Tibial artery (tissue), 4 donors: ENCODE data around the gene PHKA2.

Experiments
- DNase-seq, 2 donors: peaks; one replicate each; pipeline ENCODE4 v3.0.0-alpha.2; 2019
- H3K27ac ChIP-seq, 2 donors: fragments of 200-600 bp; sonication (generic) in 1 of 2; 1 replicate in 1 of 2; 2 replicates in 1 of 2; pipeline ENCODE4 v1.5.1; 2018 to 2019; ENCODE audit warnings: mild to moderate bottlenecking in 1 of 2
- H3K27me3 ChIP-seq, 2 donors: fragments of 200-600 bp; sonication (generic) in 1 of 2; one replicate each; pipeline versions ENCODE4 v1.5.1 to v1.6.0; 2016 to 2019
- H3K36me3 ChIP-seq, 3 donors: fragments of 200-600 bp; sonication (generic) in 2 of 3; one replicate each; pipeline ENCODE4 v1.5.1; 2016 to 2019; ENCODE audit warnings: mild to moderate bottlenecking in 2 of 3
- H3K4me1 ChIP-seq, 4 donors: fragments of 200-600 bp; sonication (generic) in 2 of 4; 1 replicate in 3 of 4; 2 replicates in 1 of 4; pipeline ENCODE4 v1.5.1; 2016 to 2019
- H3K4me3 ChIP-seq, 2 donors: fragments of 200-600 bp; sonication (generic) in 1 of 2; 1 replicate in 1 of 2; 2 replicates in 1 of 2; pipeline ENCODE4 v1.5.1; 2018 to 2019; ENCODE audit warnings: mild to moderate bottlenecking in 2 of 2
- H3K9me3 ChIP-seq, 3 donors: fragments of 200-600 bp; sonication (generic) in 1 of 3; one replicate each; pipeline ENCODE4 v1.5.1; 2016 to 2019
- intact Hi-C: fragments of 100-400 bp; cut with DNase I; formaldehyde crosslinking; loops from one replicate; pipeline ENCODE4 v1.15.0; 2023; ENCODE audit warnings: low total_unique reads
- TF ChIP-seq, protein P1 (sequence below), 2 experiments: fragments of 200-600 bp in 1 of 2; fragments of 450-650 bp in 1 of 2; IDR thresholded peaks; one replicate each; pipeline ENCODE4 v1.5.1; 2017 to 2019; ENCODE audit warnings: antibody characterized with exemption in 2 of 2, mild to moderate bottlenecking in 1 of 2, moderate library complexity in 1 of 2

PHKA2 gene

DNA sequence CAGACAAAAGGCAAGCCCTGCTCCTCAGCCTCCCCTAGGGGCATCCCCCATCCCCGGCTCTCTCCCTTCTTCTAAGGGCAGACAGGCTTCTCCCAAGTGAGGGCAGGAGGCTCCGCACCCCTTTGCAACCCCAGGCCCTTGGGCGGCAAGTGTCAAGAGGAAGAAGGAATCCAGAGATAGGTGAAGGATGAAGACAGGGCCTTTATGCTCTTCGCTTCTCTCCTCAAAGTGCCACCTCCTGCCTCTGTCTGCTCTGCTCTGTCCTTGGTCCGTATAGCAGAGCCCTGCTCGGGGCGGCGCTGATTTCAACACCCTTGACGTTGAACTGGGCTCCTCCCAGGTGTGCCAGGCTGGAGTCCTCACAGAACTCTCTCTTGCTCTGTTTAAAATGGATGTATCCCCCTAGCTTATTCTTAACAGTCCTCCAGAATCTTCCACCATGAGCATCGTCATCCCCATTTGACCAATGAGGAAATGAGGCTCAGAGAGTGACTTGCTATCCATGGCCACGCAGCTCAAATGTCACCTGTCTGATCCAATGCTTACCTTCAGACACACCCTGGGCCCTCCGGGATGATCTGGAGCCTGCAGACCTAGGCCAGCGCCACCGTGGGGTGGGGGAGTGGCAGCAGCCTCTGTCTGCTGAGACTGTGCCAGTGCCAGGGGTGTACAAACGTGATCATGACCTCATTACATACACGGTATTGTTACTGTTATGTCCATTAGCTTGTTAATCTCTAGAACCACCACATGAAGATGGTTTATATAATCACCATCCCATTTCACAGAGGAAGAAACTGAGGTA, 99.8 kb downstream of the PHKA2 start:
- no peak for DNase-seq
- peak overlapping the region; percentile 85 to 89 for H3K27ac ChIP-seq
- TF ChIP-seq, protein P1, sequence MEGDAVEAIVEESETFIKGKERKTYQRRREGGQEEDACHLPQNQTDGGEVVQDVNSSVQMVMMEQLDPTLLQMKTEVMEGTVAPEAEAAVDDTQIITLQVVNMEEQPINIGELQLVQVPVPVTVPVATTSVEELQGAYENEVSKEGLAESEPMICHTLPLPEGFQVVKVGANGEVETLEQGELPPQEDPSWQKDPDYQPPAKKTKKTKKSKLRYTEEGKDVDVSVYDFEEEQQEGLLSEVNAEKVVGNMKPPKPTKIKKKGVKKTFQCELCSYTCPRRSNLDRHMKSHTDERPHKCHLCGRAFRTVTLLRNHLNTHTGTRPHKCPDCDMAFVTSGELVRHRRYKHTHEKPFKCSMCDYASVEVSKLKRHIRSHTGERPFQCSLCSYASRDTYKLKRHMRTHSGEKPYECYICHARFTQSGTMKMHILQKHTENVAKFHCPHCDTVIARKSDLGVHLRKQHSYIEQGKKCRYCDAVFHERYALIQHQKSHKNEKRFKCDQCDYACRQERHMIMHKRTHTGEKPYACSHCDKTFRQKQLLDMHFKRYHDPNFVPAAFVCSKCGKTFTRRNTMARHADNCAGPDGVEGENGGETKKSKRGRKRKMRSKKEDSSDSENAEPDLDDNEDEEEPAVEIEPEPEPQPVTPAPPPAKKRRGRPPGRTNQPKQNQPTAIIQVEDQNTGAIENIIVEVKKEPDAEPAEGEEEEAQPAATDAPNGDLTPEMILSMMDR (IDR thresholded peaks at IDR 0.05): no peak
- intact Hi-C loops: no loop called here
- no peak overlapping the region for H3K4me3 ChIP-seq
- H3K36me3 ChIP-seq: no peaks in the 10 kb centered on the region
- H3K9me3 ChIP-seq: no peaks in the 10 kb centered on the region
- no peaks in the 10 kb centered on the region for H3K27me3 ChIP-seq
- peaks cover 4 to 47% (median 15%) of the 10 kb centered on the region in 4 donors for H3K4me1 ChIP-seq

DNA sequence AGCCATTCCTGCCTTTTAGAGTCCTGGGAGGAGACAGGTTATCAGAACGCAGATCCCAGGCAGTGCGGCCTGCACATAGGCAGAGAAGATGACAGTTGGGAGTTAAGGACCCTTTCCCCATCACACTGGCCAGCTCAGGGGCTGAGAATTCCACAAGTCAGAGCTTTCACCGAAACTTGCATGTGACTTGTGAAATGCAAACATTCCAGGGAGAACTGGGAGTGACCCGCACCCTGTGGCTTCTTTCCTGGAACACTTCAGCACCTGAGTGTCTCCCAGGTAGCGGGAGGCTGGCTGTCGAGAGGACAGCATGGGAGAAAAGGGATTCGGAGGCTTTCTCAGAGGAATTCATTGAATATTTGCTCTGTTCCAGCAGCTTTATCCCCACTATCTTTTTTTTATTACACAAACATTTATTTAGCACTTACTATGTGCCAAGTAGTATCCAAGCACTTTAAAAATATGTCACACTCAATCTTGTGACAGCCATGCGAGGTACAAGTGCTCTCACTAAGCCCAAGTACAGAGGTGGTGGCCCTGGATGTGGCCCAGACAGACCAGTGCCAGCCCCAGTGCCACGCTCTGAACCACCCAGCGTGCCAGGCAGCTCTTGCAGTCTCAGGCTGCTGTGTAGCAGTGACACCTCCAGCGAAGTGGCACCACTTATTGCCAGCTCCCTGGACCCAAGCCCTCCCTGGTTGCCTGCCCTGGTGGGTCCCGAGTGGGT, 100.5 kb downstream of the PHKA2 start:
- Histone ChIP-seq H3K4me1 (peaks cover 4 to 47% (median 15%) of the 10 kb centered on the region in 4 donors), H3K9me3 (no peaks in the 10 kb centered on the region), H3K4me3 (no peak overlapping the region), H3K36me3 (no peaks in the 10 kb centered on the region), H3K27ac (peak overlapping the region; percentile 85 to 89), H3K27me3 (no peaks in the 10 kb centered on the region)
- intact Hi-C loops: no loop called here
- TF ChIP-seq, protein P1 (IDR thresholded peaks at IDR 0.05): no peak
- peak in 1 of 2 donors; percentile 79 for DNase-seq

DNA sequence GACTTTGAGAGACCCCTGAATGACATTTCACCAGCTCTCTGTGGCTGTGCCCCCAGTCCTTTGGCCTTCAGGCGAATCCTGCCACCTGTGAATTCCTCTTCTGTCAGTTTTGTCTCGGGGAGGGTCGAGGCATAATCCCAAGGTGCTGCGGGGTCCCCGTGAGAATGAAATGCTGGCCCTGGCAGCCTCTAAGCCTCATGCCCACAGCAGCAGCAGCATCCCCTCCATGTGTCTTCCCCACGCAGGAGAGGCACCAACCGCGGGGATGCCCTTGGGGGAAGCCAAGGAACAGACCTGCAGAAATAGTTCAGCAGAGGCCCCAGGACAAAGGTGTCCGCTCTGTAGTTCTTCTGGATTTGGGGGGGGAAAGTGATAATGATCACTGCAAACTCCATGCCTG, 104.8 kb downstream of the PHKA2 start:
- Histone ChIP-seq H3K36me3 (no peaks in the 10 kb centered on the region), H3K4me1 (peaks cover 0 to 31% (median 4%) of the 10 kb centered on the region in 4 donors), H3K9me3 (no peaks in the 10 kb centered on the region), H3K27ac (no peak overlapping the region), H3K4me3 (no peak overlapping the region), H3K27me3 (no peaks in the 10 kb centered on the region)
- TF ChIP-seq, protein P1 (IDR thresholded peaks at IDR 0.05): no peak
- no peak for DNase-seq
- intact Hi-C loops: no loop called here

DNA sequence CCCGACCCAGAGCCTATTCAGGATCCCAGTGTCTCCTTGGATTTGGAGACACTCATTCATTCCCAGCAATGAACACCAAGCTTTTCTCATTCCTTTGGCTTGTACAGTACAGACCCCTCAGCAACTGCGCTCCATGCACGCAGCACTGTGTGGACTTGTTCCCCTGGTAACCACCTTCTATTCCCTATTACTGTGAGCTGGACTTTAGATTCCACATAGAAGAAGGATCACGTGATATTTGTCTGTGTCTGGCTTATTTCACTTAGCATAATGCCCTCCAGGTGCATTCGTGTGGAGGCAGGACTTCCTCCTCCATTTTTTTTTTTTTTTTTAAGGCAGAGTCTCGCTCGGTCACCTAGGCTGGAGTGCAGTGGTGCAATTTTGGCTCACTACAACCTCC, 106.4 kb downstream of the PHKA2 start:
- Histone ChIP-seq H3K36me3 (no peaks in the 10 kb centered on the region), H3K9me3 (no peaks in the 10 kb centered on the region), H3K4me3 (no peak overlapping the region), H3K4me1 (peaks cover 3 to 30% (median 11%) of the 10 kb centered on the region in 4 donors), H3K27me3 (no peaks in the 10 kb centered on the region), H3K27ac (no peak overlapping the region)
- intact Hi-C loops: no loop called here
- TF ChIP-seq, protein P1 (IDR thresholded peaks at IDR 0.05): no peak
- no peak for DNase-seq

DNA sequence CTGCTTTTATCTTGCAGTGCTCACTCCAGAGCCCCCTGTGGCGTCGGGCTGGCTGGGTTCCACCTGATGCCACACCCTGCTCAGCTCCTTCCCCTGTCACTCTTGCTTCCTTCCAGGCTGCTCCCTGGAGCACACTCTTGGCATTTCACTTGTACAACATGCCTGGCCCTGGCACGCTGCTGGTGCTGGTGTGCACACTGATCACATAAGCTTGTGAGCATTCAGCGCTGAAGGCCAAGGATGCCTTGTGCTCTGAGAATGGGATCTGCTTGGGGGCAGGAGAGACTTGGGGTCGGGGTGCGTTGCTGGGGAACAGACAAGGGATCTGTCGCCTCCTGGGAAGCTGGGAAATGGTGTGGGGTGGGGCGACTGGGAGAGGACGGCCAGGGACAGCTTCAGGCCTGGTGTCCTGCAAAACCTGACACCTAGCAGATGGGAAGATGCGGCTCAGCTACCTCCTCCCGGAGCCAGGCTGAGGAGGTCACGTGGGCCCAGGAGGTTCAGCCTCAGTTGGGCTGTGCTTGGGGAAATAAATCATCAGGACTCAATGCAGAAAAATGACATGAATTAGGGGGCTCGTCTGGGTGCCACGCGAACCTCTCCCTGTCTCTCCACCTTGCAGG, 108.5 kb downstream of the PHKA2 start:
- TF ChIP-seq, protein P1 (IDR thresholded peaks at IDR 0.05): no peak
- intact Hi-C loops: no loop called here
- Histone ChIP-seq H3K4me1 (peaks cover 3 to 50% (median 26%) of the 10 kb centered on the region in 4 donors), H3K27ac (peak overlapping the region in 1 of 2 donors; percentile 17), H3K27me3 (no peaks in the 10 kb centered on the region), H3K36me3 (no peaks in the 10 kb centered on the region), H3K9me3 (no peaks in the 10 kb centered on the region), H3K4me3 (no peak overlapping the region)
- no peak for DNase-seq
